SK-N-SH (cell line): ENCODE data around the gene REN. TPM values are rescaled to one million over a fixed set of nuclear protein-coding genes. Genes with fewer than 3 reads are reported as not detected.

Source experiments
- ELF1 ChIP-seq: IDR thresholded peaks from 2 replicates; pipeline ENCODE4 v1.4.0; 2012
- GATA2 ChIP-seq: sonication (generic); formaldehyde crosslinking; IDR thresholded peaks from 2 replicates; pipeline ENCODE4 v1.5.0; 2020; ENCODE audit warnings: mild to moderate bottlenecking, missing genetic modification reagents
- MXI1 ChIP-seq: IDR thresholded peaks from 2 replicates; pipeline ENCODE4 v1.6.1; 2012; ENCODE audit warnings: mild to moderate bottlenecking, low read depth, low read length, improper control_type of control experiment
- POLR2AphosphoS5 ChIP-seq: IDR thresholded peaks from 2 replicates; pipeline ENCODE4 v1.6.1; 2012; ENCODE audit warnings: low read depth, low read length
- RCOR1 ChIP-seq: fragments of 150-350 bp; IDR thresholded peaks from 2 replicates; pipeline ENCODE4 v1.6.1; 2017; ENCODE audit warnings: antibody characterized with exemption, low read length
- REST ChIP-seq: IDR thresholded peaks from 2 replicates; pipeline ENCODE4 v1.6.1; 2012; ENCODE audit warnings: mild to moderate bottlenecking, low read depth, low read length, moderate library complexity
- RFX5 ChIP-seq: IDR thresholded peaks from 2 replicates; pipeline ENCODE4 v1.6.1; 2012; ENCODE audit warnings: mild to moderate bottlenecking, improper control_type of control experiment, low read length
- RXRA ChIP-seq: IDR thresholded peaks from 2 replicates; pipeline ENCODE4 v1.4.0; 2012; ENCODE audit warnings: low read depth, mild to moderate bottlenecking, borderline replicate concordance
- TAF1 ChIP-seq: IDR thresholded peaks from 2 replicates; pipeline ENCODE4 v1.6.1; 2012; ENCODE audit warnings: low read depth, mild to moderate bottlenecking, low read length, moderate library complexity, borderline replicate concordance
- TCF12 ChIP-seq: IDR thresholded peaks from 2 replicates; pipeline ENCODE4 v1.4.0; 2012
- TEAD4 ChIP-seq: IDR thresholded peaks from 2 replicates; pipeline ENCODE4 v1.4.0; 2012; ENCODE audit warnings: mild to moderate bottlenecking, borderline replicate concordance; ENCODE audit not compliant: insufficient read depth
- USF2 ChIP-seq: fragments of 150-350 bp; IDR thresholded peaks from 2 replicates; pipeline ENCODE4 v1.6.1; 2017; ENCODE audit warnings: antibody characterized with exemption, low read length, low read depth, borderline replicate concordance
- YY1 ChIP-seq: IDR thresholded peaks from 2 replicates; pipeline ENCODE4 v1.4.0; 2012; ENCODE audit warnings: low read depth, mild to moderate bottlenecking
- ZBTB33 ChIP-seq: IDR thresholded peaks from 2 replicates; pipeline ENCODE4 v1.4.0; 2012; ENCODE audit warnings: low read depth, borderline replicate concordance
- polyA plus RNA-seq, 3 experiments: library from polyadenylated mRNA; depleted of rRNA; stranded (reverse); fragments of >200 nt; gene quantifications; 2 replicates each; pipeline ENCODE4 v1.2.3, GENCODE V29; 2012

The REN gene
- polyA plus RNA-seq, 1 of the 3 experiments (the other 2 are of a cell fraction) = not detected

GRCh38 chr1:204130981-204131892 is 34.9 kb downstream of the REN start (continued):
- TF ChIP-seq ZBTB33 (no peak; the same call in 1 of the 2 replicates), ELF1 (no peak), USF2 (no peak), TCF12 (peak; percentile 88), TAF1 (no peak; the same call in 1 of the 2 replicates), RFX5 (no peak), RCOR1 (no peak), MXI1 (no peak), GATA2 (no peak), REST (no peak), TEAD4 (0 out of 2 replicates have a peak, but pooled peaks have one; percentile 53), RXRA (peak; percentile 83; the same call in 1 of the 2 replicates), YY1 (no peak), POLR2AphosphoS5 (peak; percentile 54)
